Stimulated activated CD8-positive, alpha-beta memory T cell treated with anti-CD3 and anti-CD28 coated beads, Interleukin-2, amount 100 ng/mL, for 1 hour (primary cell): Measurements from ENCODE around the gene ARHGAP45.

ENCODE experiments used
- DNase-seq, 2 donors: peaks; one replicate each; pipeline ENCODE4 v3.0.0-alpha.2; 2020; ENCODE audit warnings: low read depth in 2 of 2

The ARHGAP45 gene

DNA sequence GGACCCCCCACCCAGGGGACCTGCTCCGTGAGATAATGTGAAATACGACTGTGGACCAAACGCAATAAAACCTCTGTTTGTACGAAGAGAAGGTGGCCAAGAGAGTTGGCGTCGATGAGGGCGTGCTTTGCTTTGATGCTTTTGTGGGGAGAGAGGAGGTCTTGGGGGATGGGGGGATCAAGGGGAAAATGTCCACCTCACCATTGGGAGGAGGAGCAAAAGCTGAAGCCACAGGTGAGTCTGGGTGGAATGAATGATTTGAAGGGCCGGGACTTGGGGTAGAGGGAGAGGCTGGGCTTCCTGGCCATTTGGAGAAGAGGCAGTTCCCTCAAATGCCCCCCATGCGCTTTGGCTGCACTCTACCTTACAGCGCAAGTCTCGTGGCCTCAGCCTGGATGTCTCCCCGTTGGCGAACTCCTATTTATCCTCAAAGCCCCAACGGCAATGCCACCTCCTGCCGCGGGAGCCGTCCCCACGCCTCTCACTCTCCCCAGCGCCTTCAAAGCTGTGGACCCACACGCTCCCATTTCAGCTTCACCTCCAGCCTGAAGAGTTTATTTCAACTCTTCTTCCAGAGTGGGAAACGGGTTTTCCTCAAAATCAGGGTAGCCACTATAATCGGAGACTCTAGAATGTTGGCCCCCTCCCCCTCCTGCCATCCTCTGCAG is 27.9 kb upstream of the ARHGAP45 start:
- DNase-seq = no peak

DNA sequence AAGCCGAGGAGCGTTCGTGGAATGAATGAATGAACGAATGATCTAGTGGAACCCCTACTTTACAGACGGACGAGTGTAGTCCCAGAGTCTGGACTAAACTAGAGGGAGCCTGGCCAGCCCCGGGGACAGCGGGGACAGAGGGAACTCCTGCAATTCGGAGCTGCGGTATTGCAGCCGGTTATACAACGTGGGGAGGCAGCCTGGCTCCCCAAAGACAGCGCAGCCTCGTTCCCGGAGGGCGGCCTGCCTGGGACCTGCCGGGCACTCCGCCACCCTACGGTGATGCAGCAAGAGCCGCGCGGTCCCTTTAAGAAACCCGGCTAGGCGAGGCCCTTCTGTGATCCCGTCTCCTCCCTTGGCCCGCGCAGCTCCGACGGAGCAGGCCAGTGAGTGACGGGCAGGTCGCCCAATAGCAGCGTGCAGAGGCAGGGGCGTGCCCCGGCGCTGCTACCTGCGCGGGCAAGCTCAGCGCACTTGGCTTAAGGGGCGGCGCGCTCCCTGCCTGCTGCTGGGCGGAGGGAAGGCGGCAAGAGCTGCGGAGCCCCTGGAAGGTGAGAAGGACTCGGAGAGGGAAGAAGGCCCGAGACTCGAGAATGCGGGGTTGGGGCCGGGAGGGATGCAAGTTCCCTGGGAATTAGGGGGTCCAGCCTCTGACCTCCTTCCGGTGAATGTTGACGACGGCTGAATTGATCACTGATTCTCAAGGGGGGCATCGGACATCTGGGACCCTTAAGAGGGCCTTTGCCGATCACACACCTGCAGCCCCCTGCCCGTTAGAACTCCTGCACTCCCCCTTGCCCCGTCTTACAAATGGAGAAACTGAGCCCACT is 27.1 kb upstream of the ARHGAP45 start, which contains the start of gene ABCA7:
Gene ABCA7 (plus strand): TSS at position 462 of the 830 bp plus-strand sequence. CDS start 1,255 bp downstream, outside the sequence.
- peak; percentile 99 for DNase-seq

GRCh38 chr19:1040476-1041271 is 26.3 kb upstream of the ARHGAP45 start:
- peak; percentile 80 to 84 for DNase-seq

- DNase-seq = no peak
These were observed 25.6 kb upstream of the ARHGAP45 start for GRCh38 chr19:1041272-1041834.

GRCh38 chr19:1041835-1042685 is 24.9 kb upstream of the ARHGAP45 start:
- no peak for DNase-seq

- no peak for DNase-seq
These were observed 24.1 kb upstream of the ARHGAP45 start for GRCh38 chr19:1042689-1043511.

DNA sequence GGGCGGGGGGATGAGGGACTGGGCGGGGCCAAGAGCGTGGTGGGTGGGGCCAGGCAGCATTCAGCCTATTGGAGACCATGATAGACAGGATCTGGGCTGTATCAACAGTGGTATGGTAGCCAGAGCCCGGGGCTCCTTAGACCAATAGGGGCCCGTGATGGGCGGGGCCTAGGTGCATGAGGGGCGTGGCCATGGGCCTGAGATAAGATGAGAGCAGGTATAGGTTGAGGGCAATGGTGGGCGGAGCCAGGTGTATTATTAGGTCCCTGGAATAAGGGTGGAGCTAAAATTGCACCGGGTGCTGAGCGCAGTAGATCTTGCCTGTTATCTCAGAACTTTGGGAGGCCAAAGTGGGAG is 21.7 kb upstream of the ARHGAP45 start:
- no peak for DNase-seq

- DNase-seq = no peak
These were observed 20.8 kb upstream of the ARHGAP45 start for GRCh38 chr19:1046117-1046626.

DNA sequence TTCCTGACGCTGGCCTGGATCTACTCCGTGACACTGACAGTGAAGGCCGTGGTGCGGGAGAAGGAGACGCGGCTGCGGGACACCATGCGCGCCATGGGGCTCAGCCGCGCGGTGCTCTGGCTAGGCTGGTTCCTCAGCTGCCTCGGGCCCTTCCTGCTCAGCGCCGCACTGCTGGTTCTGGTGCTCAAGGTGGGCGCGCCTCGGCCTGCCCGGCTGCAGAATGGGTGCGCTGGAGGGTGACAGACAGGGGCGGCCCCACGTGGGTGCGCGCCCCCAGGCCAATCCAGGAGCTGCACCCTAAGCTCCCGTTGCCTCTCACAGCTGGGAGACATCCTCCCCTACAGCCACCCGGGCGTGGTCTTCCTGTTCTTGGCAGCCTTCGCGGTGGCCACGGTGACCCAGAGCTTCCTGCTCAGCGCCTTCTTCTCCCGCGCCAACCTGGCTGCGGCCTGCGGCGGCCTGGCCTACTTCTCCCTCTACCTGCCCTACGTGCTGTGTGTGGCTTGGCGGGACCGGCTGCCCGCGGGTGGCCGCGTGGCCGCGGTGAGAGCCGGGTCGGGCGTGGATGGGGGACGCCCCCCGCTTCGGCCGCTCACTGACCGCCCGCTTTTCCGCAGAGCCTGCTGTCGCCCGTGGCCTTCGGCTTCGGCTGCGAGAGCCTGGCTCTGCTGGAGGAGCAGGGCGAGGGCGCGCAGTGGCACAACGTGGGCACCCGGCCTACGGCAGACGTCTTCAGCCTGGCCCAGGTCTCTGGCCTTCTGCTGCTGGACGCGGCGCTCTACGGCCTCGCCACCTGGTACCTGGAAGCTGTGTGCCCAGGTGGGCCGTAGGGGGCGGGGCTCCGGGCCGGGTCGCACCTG is 19.9 kb upstream of the ARHGAP45 start:
- DNase-seq = no peak

- DNase-seq = no peak
These were observed 19.2 kb upstream of the ARHGAP45 start for GRCh38 chr19:1047696-1048147.

- no peak for DNase-seq
These were observed 17.9 kb upstream of the ARHGAP45 start for GRCh38 chr19:1049106-1049505.

DNA sequence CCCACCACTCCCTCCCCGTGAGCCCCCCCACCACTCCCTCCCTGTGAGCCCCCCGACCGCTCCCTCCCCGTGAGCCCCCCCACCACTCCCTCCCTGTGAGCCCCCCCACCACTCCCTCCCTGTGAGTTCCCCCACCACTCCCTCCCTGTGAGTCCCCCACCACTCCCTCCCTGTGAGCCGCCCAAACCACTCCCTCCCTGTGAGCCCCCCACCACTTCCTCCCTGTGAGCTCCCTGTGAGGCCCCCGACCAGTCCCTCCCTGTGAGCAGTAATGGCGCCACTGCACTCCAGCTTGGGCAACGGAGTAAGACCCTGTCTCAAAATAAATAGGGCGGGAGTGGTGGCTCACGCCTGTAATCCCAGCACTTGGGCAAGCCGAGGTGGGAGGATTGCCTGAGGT is 17.2 kb upstream of the ARHGAP45 start:
- DNase-seq = no peak

DNA sequence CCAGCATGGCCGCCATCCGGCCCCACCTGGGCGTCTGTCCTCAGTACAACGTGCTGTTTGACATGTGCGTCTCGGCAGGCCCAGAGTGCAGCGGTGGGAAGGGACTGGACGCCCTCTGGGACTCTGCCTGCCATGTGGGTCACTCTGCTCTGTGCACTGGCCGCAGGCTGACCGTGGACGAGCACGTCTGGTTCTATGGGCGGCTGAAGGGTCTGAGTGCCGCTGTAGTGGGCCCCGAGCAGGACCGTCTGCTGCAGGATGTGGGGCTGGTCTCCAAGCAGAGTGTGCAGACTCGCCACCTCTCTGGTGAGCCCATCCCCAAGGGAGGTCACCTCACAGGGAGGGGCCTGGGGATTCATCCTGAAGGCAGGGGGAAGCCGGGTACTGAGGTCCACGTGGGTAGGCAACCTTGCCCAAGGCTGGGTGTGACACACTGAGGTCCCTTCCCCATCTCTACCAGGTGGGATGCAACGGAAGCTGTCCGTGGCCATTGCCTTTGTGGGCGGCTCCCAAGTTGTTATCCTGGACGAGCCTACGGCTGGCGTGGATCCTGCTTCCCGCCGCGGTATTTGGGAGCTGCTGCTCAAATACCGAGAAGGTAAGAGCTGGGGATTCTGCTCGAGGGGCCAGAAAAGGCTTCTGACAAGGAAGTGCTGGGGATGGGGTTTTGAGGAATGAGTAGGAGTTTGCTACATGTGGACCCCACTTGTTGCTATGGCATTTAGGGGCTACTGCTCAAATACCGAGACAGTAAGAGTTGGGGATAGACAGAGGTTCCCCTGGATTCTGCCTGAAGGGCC is 15.8 kb upstream of the ARHGAP45 start:
- no peak for DNase-seq

- DNase-seq = no peak
These were observed 15.2 kb upstream of the ARHGAP45 start for GRCh38 chr19:1051791-1052190.

DNA sequence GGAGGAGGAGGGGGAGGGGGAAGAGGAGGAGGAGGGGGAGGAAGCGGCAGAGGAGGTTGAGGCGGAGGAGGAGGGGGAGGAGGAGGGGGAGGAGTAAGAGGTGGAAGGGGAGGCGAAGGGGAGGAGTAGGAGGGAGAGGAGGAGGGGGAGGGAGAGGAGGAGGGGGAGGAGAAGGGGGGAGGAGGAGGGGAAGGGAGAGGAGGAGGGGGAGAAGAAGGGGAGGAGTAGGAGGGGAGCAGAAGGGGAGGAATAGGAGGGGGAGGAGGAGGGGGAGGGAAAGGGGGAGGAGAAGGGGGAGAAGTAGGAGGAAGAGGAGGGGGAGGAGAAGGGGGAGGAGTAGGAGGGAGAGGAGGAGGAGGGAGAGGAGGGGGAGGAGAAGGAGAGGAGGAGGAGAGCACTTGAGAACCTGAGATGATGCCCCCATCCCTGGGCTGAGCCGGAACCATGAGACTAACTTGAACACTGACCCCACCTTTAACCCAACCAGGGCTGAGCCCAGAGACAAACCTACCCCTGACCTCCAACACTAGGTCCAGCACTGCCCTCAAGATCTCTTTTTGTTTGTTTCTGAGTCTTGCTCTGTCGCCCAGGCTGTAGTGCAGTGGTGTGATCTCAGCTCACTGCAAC is 14.5 kb upstream of the ARHGAP45 start:
- DNase-seq = no peak

DNA sequence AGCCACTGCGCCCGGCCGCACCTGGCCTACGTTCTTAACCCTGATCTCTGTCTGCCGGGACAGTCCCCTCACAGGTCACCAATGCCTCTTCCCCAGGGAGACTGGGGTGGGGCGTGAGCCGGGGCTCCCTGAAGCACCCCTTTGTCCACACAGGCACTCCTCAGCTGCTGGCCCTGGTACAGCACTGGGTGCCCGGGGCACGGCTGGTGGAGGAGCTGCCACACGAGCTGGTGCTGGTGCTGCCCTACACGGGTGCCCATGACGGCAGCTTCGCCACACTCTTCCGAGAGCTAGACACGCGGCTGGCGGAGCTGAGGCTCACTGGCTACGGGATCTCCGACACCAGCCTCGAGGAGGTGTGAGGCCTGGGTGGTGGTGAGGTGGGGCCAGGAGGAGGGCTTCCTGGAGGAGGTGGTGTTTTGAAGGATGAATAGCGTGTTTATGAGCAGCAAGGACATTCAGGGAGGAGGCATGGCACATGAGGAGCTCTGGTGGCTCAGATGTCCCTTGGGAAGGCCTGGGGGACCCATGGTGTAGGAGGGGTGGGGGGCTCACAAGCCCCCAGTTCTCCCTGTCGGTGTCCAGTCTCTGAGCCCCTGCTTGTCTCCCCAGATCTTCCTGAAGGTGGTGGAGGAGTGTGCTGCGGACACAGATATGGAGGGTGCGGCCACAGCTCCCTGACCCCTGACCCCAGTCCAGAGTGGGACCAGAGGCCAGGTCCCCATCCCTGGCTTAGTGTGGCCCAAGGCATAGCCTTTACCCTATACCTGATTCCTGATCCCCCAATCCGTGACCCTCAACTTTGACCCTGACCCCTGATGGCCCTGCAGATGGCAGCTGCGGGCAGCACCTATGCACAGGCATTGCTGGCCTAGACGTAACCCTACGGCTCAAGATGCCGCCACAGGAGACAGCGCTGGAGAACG is 13.5 kb upstream of the ARHGAP45 start:
- DNase-seq = no peak
